Measurements from ENCODE around the gene UNC119B.

UNC119B gene

DNA sequence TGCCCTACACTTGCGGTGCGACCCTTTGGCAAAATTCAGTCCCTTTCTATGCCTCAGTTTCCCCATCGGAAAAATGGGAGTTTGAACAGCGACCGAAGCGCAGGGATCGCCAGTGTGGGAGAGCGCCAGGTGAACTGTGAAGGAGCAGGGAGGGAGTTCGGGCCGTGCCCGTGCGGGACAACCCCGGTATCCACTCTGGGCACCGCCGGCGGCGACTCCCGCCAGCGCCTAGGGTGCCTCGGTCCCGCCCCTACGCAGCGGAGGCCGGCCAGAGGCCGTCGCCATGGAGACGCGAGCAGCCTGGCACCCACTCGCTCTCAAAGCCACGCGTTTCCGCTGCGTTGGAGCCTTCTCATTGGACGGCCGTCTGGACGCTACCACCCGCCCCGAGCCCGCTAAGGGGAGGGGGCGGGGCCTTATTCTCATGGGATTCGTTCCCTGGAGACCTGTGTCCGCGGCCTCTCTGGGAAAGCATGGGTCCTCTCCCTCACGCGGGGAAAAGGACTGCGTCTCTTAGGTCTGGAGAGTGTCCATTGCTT is 24.0 kb upstream of the UNC119B start:
- Histone ChIP-seq H4K91ac (ENCODE audit: low read depth, low read length, poor library complexity) (no peak overlapping the region), H3K4ac (ENCODE audit: low read length) (peak overlapping the region; percentile 58), H3K18ac (ENCODE audit: low read length) (peak overlapping the region; percentile 98), H3K9ac (ENCODE audit: low read depth, low read length, poor library complexity) (peak overlapping the region; percentile 96), H2BK12ac (ENCODE audit: low read length) (peak overlapping the region; percentile 63), H2BK15ac (ENCODE audit: low read length) (peak overlapping the region; percentile 90), H2AK5ac (ENCODE audit: low read depth, low read length) (no peak overlapping the region), H3K4me1 (ENCODE audit: control insufficient read depth in 2 of 2, insufficient read depth in 1 of 2, low read depth in 1 of 2, low read length in 2 of 2) (peaks cover 16 to 23% of the 10 kb centered on the region in 2 donors), H3K23ac (ENCODE audit: low read depth, low read length, poor library complexity) (peak overlapping the region; percentile 99), H2AFZ (ENCODE audit: low read length) (peak overlapping the region; percentile 94), H2BK120ac (ENCODE audit: low read depth, low read length) (peak overlapping the region; percentile 68), H3K27ac (replicated peaks; ENCODE audit: low read length) (peak overlapping the region; percentile 94), H3K27me3 (ENCODE audit: control insufficient read depth in 3 of 3, insufficient read depth in 3 of 3, low read depth in 1 of 3, low read length in 3 of 3) (no peaks in the 10 kb centered on the region), H3K36me3 (replicated peaks in 1 of 2; ENCODE audit: control insufficient read depth in 2 of 2, insufficient read depth in 2 of 2, low read length in 2 of 2) (peaks cover 0 to 9% of the 10 kb centered on the region in 2 donors), H4K8ac (ENCODE audit: low read depth, low read length) (peak overlapping the region; percentile 76), H3K14ac (ENCODE audit: low read length) (peak overlapping the region; percentile 73), H3K9me3 (replicated peaks in 1 of 2; ENCODE audit: control insufficient read depth in 2 of 2, insufficient read depth in 1 of 2, low read depth in 1 of 2, low read length in 2 of 2) (no peaks in the 10 kb centered on the region), H3K4me3 (ENCODE audit: low read length in 2 of 2) (peak overlapping the region; percentile 81 to 89), H3K79me1 (ENCODE audit: low read depth, low read length) (peaks cover 8% of the 10 kb centered on the region), H2BK5ac (ENCODE audit: low read length) (peak overlapping the region; percentile 91), H3K4me2 (ENCODE audit: insufficient read depth, low read length, poor library complexity, severe bottlenecking) (peak overlapping the region; percentile 90)
- WGBS, 2 donors (ENCODE audit: extremely low coverage in 2 of 2, insufficient read length in 2 of 2, insufficient replicate concordance in 1 of 2), result no CpG with 5 or more reads among the region's 46 CpGs
- DNase-seq (ENCODE audit: low spot score), result peak; percentile 97

DNA sequence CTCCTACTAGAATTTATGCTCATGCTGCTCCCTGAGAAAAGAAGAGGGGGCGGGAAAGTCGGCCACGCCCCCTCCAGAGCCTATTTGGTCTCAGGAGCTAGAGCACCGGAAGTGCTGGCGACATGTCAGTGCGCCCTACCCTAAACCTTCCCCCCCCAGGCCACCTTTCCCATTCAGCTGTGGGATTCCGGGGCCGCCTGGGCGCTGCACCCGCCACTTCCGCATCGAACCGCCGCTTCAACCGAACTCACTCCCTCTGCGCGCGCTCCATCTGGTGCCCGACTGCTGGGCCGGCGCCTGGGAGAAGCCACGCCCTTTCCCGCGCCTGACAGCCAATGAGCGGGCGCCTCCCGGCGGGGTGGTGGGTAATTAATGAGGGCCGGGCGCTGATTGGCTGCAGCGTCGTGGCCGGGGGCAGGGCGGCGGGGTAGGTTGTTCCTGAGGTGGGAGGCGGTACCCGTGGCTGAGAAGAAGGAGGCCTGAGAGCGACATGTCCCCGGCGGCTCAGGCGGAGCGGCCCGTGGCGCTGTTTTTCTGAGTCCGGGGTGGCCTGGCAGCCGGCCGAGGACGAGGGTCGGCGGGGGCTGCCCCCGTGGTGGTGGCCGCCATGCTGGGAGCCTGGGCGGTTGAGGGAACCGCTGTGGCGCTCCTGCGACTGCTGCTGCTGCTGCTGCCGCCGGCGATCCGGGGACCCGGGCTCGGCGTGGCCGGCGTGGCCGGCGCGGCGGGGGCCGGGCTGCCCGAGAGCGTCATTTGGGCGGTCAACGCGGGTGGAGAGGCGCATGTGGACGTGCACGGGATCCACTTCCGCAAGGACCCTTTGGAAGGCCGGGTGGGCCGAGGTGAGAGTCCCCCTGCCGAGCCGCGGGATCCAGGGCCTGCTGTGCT is 23.3 kb upstream of the UNC119B start, which contains the start of gene MLEC:
MLEC (plus strand) TSS at position 460 of the 888 bp plus-strand sequence; CDS start at position 608, 148 bp downstream.
- H2AFZ ChIP-seq (ENCODE audit: low read length), result peak within 1 kb of the TSS; percentile 94
- H3K79me1 ChIP-seq (ENCODE audit: low read depth, low read length), result peaks cover 8% of the 10 kb centered on the region
- H3K27ac ChIP-seq (replicated peaks; ENCODE audit: low read length), result peak within 1 kb of the TSS; percentile 94
- peak within 1 kb of the TSS; percentile 58 for H3K4ac ChIP-seq (ENCODE audit: low read length)
- H3K14ac ChIP-seq (ENCODE audit: low read length), result peak within 1 kb of the TSS; percentile 73
- H2BK5ac ChIP-seq (ENCODE audit: low read length), result peak within 1 kb of the TSS; percentile 94
- H3K23ac ChIP-seq (ENCODE audit: low read depth, low read length, poor library complexity), result peak within 1 kb of the TSS; percentile 99
- H3K27me3 ChIP-seq (ENCODE audit: control insufficient read depth in 3 of 3, insufficient read depth in 3 of 3, low read depth in 1 of 3, low read length in 3 of 3), result no peaks in the 10 kb centered on the region
- H3K18ac ChIP-seq (ENCODE audit: low read length), result peak within 1 kb of the TSS; percentile 98
- H4K8ac ChIP-seq (ENCODE audit: low read depth, low read length), result peak within 1 kb of the TSS; percentile 76
- H3K9me3 ChIP-seq (replicated peaks in 1 of 2; ENCODE audit: control insufficient read depth in 2 of 2, insufficient read depth in 1 of 2, low read depth in 1 of 2, low read length in 2 of 2), result no peaks in the 10 kb centered on the region
- H4K91ac ChIP-seq (ENCODE audit: low read depth, low read length, poor library complexity), result no peak within 1 kb of the TSS
- H3K4me1 ChIP-seq (ENCODE audit: control insufficient read depth in 2 of 2, insufficient read depth in 1 of 2, low read depth in 1 of 2, low read length in 2 of 2), result peaks cover 16 to 29% of the 10 kb centered on the region in 2 donors
- H3K36me3 ChIP-seq (replicated peaks in 1 of 2; ENCODE audit: control insufficient read depth in 2 of 2, insufficient read depth in 2 of 2, low read length in 2 of 2), result peaks cover 0 to 9% of the 10 kb centered on the region in 2 donors
- H2BK15ac ChIP-seq (ENCODE audit: low read length), result peak within 1 kb of the TSS; percentile 90
- peak within 1 kb of the TSS; percentile 90 for H3K4me2 ChIP-seq (ENCODE audit: insufficient read depth, low read length, poor library complexity, severe bottlenecking)
- H2BK12ac ChIP-seq (ENCODE audit: low read length), result peak within 1 kb of the TSS; percentile 63
- H2BK120ac ChIP-seq (ENCODE audit: low read depth, low read length), result peak within 1 kb of the TSS; percentile 93
- peak within 1 kb of the TSS; percentile 8 for H2AK5ac ChIP-seq (ENCODE audit: low read depth, low read length)
- H3K4me3 ChIP-seq (ENCODE audit: low read length in 2 of 2), result peak within 1 kb of the TSS; percentile 89 to 97
- peak; percentile 98 for DNase-seq (ENCODE audit: low spot score)
- no CpG with 5 or more reads among the region's 84 CpGs for WGBS, 2 donors (ENCODE audit: extremely low coverage in 2 of 2, insufficient read length in 2 of 2, insufficient replicate concordance in 1 of 2)
- peak within 1 kb of the TSS; percentile 98 for H3K9ac ChIP-seq (ENCODE audit: low read depth, low read length, poor library complexity)

DNA sequence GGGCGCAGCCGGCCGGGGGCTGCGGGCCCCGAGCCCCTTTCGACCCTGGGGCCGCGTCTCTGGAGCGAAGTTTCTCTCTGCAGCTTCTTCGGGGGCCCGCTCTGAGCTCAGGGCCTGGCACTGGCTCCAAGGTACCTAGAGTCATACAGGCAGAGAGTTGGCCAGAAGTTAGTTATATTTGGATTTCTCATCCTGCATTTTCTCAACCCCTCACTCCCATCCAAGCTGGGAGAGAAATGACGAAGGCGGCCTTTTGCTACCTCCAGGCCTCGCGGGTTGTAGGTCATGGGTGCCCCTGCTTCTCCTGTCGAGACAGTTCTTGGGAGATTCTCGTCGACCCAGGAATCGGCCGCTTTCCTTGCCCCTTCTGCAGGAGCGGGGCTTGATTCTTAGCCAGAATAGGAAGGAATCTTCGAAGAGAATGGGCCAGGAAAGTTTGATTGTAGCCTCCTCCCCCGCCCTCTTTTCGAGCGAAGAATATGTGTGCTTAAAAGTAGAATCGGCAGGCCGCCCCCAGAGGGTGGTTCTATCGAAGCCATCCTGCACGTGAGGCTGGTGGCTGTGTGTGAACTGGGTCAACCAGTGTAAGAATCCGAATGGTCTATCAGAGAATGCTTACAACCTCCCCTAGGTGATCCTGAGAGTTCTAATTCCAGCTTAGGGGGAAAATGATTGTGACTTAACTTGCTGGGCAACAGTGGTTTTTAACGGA is 22.5 kb upstream of the UNC119B start:
- no peak for DNase-seq (ENCODE audit: low spot score)

More for the DNA sequence above, 22.5 kb upstream of the UNC119B start:
- peak overlapping the region; percentile 64 for H3K4me2 ChIP-seq (ENCODE audit: insufficient read depth, low read length, poor library complexity, severe bottlenecking)
- no peaks in the 10 kb centered on the region for H3K27me3 ChIP-seq (ENCODE audit: control insufficient read depth in 3 of 3, insufficient read depth in 3 of 3, low read depth in 1 of 3, low read length in 3 of 3)
- H3K4ac ChIP-seq (ENCODE audit: low read length), result no peak overlapping the region
- peak overlapping the region; percentile 89 for H2AFZ ChIP-seq (ENCODE audit: low read length)
- peak overlapping the region; percentile 94 for H2BK5ac ChIP-seq (ENCODE audit: low read length)
- peak overlapping the region; percentile 8 for H2AK5ac ChIP-seq (ENCODE audit: low read depth, low read length)
- peak overlapping the region; percentile 98 for H3K9ac ChIP-seq (ENCODE audit: low read depth, low read length, poor library complexity)
- no peak overlapping the region for H2BK12ac ChIP-seq (ENCODE audit: low read length)
- H3K9me3 ChIP-seq (replicated peaks in 1 of 2; ENCODE audit: control insufficient read depth in 2 of 2, insufficient read depth in 1 of 2, low read depth in 1 of 2, low read length in 2 of 2), result no peaks in the 10 kb centered on the region
- H3K79me1 ChIP-seq (ENCODE audit: low read depth, low read length), result peaks cover 8% of the 10 kb centered on the region
- H3K36me3 ChIP-seq (replicated peaks in 1 of 2; ENCODE audit: control insufficient read depth in 2 of 2, insufficient read depth in 2 of 2, low read length in 2 of 2), result peaks cover 0 to 9% of the 10 kb centered on the region in 2 donors
- H3K14ac ChIP-seq (ENCODE audit: low read length), result peak overlapping the region; percentile 72
- no peak overlapping the region for H4K8ac ChIP-seq (ENCODE audit: low read depth, low read length)
- no CpG with 5 or more reads among the region's 31 CpGs for WGBS, 2 donors (ENCODE audit: extremely low coverage in 2 of 2, insufficient read length in 2 of 2, insufficient replicate concordance in 1 of 2)
- peak overlapping the region; percentile 98 for H3K18ac ChIP-seq (ENCODE audit: low read length)
- peak overlapping the region; percentile 93 for H2BK120ac ChIP-seq (ENCODE audit: low read depth, low read length)
- H3K23ac ChIP-seq (ENCODE audit: low read depth, low read length, poor library complexity), result peak overlapping the region; percentile 99
- H4K91ac ChIP-seq (ENCODE audit: low read depth, low read length, poor library complexity), result no peak overlapping the region
- peak overlapping the region; percentile 89 to 97 for H3K4me3 ChIP-seq (ENCODE audit: low read length in 2 of 2)
- peaks cover 16 to 37% of the 10 kb centered on the region in 2 donors for H3K4me1 ChIP-seq (ENCODE audit: control insufficient read depth in 2 of 2, insufficient read depth in 1 of 2, low read depth in 1 of 2, low read length in 2 of 2)
- no peak overlapping the region for H3K27ac ChIP-seq (replicated peaks; ENCODE audit: low read length)
- no peak overlapping the region for H2BK15ac ChIP-seq (ENCODE audit: low read length)

Measured in neuronal stem cell (in vitro differentiated cells).